ENCODE measurements around the gene ATAD3A.
"Not testable (repeated sequence)": the region's sequence is repeated elsewhere in the genome, so short reads cannot be mapped to it uniquely, and the experiment has no call there.

Gene ATAD3A

DNA sequence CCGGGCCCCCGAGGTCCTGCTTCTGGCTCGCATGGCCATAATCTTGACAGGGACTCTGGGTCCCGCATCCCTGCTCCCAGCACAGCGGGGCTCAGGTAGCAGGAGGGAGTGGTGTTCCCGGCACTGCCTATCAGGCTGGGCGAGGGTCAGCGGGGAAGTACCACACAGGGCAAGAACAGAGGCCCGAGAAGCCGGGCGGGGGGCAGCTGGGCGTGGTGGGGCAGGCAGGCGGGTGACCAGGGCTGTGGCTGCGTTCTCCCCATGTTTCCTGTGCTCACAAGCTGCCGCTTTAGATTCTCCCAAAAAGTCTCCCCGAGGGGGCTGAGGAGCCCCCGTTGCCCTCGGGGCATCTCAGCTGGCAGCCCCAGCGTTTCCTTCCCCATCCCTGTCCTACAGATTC, 22.1 kb upstream of the ATAD3A start:
- no peak for DNase-seq (ENCODE audit: low read depth)

DNA sequence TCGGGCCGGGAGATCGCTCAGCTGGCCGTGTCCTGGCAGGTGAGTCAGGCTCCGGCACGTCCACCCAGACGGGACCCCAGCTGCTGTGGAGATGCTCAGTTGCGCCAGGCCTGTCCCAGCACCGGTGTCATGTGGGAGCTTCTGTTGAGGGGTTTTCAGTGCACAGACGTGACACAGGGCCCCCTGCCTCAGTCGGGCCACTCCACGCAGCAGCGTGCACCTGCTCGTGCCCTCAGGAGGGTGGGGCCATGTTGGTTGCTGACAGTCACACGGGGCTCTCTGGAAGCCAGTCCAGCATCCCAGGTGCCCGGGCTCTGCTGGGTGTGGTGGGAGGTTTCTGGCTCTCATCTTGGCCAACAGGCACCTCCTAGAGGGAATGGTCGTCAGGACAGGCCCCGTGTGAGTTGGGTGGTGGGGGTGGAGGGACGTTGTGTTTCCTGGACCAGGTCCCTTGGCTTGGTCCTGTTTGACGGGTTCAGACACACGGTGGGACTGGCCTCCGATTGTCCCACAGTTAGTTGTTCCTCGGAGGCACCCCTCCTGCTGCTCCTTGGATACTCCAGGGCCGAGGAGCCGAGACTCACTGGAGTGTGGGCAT, 21.2 kb upstream of the ATAD3A start:
- DNase-seq (ENCODE audit: low read depth) = no peak

DNA sequence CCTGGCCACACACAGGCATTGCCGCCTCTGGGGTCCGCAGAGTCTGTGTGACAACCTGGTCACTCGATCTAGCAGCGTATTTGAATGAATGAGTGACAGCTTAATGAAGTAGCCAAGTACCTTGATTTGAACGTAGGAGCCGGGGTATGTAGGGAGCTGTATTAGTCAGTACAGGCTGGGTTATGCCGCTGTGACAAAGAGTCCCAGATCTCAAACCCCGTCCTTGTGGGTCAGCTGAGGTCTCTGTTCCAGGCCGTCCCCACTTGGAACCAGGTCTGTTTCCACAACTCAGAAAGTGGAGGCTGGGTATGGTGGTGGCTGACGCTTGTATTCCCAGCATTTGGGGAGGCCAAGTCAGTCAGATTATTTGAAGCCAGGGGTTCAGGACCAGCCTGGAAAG, 20.4 kb upstream of the ATAD3A start:
- DNase-seq (ENCODE audit: low read depth) = no peak

- not testable (repeated sequence) for DNase-seq (ENCODE audit: low read depth)
Observed at GRCh38 chr1:1494311-1494710, 17.7 kb upstream of the ATAD3A start.

GRCh38 chr1:1495461-1495975, 16.4 kb upstream of the ATAD3A start:
- not testable (repeated sequence) for DNase-seq (ENCODE audit: low read depth)

- DNase-seq (ENCODE audit: low read depth) = peak; percentile 35
Observed at GRCh38 chr1:1504777-1505365, 7.1 kb upstream of the ATAD3A start.

DNA sequence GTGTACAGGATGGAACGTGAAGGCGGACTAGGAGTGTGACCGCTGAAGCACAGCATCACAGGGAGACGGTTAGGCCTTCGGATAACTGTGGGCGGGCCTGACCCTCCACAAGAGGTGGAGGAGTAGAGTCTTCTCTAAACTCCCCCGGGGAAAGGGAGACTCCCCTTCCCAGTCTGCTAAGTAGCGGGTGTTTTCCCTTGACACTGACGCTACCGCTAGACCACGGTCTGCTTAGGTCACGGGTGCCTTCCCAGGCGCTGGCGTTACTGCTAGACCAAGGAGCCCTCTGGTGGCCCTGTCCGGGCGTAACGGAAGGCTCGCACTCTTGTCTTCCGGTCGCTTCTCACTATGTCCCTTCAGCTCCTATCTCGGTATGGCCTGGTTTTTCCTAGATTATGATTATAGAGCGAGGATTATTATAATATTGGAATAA, 6.6 kb upstream of the ATAD3A start:
- DNase-seq (ENCODE audit: low read depth) = not testable (repeated sequence)

GRCh38 chr1:1505801-1506200, 6.2 kb upstream of the ATAD3A start:
- not testable (repeated sequence) for DNase-seq (ENCODE audit: low read depth)

DNA sequence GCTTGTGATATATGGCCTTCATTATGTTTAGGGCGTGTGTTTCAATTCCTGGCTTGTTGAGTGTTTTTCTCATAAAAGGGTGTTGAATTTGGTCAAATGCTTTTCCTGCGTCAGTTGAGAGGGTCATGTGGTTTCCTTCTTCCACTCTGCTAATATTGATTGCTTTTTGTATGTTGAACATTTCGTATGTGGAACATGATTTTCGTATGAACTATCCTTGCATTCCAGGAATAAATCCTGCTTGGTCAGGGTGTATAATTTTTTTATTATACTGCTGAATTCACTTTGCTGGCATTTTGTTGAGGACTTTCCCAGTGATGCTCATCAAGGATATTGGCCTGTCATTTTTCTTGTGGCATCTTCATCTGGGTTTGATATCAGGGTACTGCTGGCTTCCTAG, 4.7 kb upstream of the ATAD3A start:
- DNase-seq (ENCODE audit: low read depth) = no peak

GRCh38 chr1:1508775-1509464, 3.0 kb upstream of the ATAD3A start:
- not testable (repeated sequence) for DNase-seq (ENCODE audit: low read depth)

DNA sequence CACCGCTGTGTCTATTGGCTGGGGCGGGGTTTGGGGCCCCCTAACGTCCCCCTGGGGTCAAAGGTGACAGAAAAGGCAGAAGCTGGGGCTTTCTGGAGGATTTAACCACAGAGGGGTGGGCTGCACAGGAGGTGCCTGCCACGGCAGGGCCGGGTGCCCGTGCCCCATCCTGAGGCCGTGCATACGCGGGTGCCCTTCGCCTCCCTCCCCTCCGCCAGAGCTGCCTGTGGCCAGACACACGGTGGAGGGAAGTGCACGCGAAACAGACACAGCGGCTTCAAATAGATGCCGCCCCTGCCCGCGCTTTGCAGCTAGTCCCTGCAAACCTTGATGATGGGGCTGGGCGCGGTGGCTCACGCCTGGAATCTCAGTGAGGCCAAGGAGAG, 2.5 kb upstream of the ATAD3A start:
- DNase-seq (ENCODE audit: low read depth) = not testable (repeated sequence)

DNA sequence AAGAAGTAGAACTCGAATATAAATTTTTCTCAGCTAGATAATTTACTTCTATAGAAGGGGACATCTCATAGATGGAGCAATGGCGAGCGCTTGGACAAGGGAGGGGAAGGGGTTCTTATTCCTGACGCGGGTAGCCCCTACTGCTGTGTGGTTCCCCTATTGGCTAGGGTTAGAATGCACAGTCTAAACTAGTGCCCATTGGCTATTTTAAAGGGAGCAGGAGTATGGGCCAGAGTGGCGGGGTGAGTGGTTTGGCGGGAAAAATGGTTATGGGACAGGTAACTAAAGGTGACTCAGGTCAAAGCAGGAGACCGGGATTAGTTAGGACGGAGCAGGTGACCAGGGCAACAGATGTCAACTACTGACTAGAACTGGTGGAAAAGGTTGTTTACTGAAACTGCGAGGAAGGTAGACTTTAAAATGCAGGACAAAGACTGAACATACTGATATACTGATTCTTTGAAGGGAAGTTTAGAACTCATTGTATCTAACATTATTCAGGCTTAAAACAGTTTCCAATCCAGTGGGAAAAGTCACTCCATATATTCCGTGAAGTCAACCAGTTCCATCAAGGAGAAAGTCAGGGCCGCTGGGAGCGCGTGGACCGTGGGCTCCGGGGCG, 940 bp upstream of the ATAD3A start:
- DNase-seq (ENCODE audit: low read depth) = no peak

GRCh38 chr1:1512425-1512824, 463 bp downstream of the ATAD3A start:
- not testable (repeated sequence) for DNase-seq (ENCODE audit: low read depth)

DNA sequence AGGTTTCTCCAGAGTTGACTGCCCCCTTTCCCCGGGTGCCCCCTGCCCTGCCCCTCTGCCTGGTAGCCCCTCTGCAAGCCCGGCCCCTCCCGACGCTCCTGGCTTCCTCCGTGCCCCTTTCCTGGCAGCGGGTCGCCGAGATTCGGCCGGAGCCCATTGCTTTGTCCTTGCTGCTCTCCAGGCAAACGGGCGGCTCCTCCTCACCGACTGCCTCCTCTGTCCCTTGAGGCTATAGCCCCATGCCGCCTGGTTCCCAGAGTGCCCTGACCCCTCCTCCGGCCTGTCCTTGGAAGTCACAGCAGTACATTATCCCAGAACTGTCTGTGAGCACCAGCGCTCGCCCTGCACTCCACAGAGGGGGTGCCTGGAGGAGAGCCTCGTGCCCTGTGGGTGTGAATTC, 1.7 kb downstream of the ATAD3A start:
- DNase-seq (ENCODE audit: low read depth) = not testable (repeated sequence)

DNA sequence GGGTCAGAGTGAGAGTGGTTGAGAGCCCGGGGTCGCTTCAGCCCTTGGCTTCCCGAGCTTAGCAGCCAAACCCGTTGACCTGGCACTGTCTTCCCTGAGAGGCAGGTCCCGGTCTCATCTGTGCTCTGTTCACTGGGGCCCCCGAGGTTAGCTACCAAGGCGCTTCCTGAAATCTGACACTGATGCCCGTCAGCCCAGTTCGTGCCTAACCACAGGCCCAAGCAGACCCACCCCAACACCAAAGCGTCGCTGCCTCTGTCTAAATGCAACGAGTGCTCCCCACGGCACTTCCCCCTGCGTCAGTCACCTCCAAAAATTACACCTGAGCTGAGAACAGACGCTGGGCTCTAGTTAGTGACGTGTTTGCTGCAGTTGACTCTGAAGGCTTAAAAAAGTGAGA, 2.4 kb downstream of the ATAD3A start:
- DNase-seq (ENCODE audit: low read depth) = not testable (repeated sequence)

DNA sequence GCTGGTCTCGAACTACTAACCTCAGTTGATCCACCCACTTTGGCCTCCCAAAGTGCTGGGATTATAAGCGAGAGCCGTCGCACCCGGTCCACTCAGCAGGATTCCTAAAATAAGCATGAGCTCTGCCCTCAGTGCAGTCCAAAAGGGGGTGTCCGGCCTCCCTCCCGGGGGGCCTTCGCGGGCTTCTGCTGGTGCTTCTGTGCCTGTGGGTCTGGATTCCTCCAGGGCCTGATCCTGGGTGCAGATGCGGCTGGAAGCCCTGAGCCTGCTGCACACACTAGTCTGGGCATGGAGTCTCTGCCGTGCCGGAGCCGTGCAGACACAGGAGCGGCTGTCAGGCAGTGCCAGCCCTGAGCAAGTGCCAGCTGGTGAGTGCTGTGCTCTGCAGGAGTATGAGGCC, 5.0 kb downstream of the ATAD3A start:
- not testable (repeated sequence) for DNase-seq (ENCODE audit: low read depth)

DNA sequence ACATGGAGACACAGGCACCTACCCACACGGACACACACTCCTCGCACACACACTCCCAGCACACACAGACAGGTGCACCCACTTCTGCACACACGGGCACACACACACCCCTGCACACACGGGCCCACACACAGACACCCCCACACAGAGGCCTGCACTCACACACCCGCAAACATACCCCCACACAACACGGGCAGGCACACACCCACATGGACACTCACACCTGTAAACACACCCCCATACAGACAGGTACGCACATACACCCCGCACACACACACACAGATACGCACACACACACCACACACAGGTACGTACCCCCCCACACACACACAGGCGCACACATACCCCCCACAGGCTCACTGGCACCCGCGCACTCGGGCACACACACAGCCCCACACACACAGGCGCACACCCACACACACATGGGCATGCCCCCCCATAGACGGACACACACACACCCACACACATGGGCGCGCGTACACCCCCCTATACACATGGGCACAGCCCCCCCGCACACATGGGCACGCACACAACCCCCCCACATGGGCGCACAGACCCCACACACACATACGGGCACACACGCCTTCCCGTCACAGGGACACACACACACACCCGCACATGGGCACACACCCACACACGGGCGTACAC, 6.1 kb downstream of the ATAD3A start:
- no peak for DNase-seq (ENCODE audit: low read depth)

DNA sequence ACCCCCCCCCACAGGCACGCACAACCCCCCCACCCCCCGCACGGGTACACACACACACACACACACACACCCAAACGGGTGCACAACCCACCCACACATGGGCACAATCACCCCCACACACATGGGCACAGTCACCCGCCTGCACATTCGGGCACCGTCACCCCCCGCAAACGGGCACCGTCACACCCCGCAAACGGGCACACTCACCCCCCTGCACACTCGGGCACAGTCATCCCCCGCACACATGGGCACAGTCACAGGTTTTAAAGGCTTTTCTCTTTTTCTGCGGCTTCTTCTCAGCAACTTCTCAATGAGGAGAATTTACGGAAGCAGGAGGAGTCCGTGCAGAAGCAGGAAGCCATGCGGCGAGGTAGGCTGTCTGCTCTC, 6.7 kb downstream of the ATAD3A start:
- DNase-seq (ENCODE audit: low read depth) = not testable (repeated sequence)

DNA sequence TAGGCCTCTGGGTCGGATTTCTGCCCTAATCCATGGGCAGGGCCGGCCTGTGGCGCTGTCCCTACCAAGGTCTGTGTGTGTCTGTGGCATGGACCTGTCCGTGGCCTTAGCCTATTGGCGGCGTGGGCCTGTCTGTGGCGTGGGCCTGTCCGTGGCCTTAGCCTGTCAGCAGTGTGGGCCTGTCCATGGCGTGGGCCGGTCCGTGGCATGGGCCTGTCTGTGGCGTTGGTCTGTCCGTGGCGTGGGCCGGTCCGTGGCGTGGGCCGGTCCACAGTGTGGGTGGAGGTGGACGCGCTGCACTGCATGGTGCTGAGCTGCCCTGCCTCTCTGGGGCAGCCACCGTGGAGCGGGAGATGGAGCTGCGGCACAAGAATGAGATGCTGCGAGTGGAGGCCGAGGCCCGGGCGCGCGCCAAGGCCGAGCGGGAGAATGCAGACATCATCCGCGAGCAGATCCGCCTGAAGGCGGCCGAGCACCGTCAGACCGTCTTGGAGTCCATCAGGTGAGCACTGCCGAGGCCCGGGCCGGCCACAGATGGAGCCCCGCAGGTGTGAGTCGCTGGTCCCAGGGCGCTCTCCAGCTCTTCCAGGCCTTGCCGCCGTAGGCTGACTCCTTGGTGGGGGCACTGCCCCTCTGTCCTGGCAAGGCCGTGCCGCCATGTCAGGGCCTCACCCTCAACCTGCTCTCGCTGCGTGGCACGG, 8.0 kb downstream of the ATAD3A start:
- DNase-seq (ENCODE audit: low read depth) = not testable (repeated sequence)

DNA sequence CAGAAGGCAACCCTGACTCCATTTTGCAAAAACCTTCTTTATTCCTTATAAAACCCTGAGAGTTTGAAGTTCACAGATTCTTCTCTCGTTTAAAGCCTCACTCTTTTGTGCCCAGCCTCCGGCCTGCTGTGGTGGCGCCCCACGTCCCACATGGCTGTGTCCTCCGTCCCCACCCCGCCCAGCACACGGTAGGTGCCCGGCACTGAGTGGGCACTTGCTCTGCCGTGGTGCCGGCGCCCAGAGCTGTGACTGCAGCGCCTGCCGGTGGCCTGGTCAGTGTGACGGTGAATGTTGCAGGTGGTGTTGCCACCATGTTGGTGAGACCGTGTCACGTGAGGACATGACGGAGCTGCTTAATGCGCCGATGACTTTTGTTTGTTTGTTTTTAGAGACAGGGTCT, 9.4 kb downstream of the ATAD3A start:
- DNase-seq (ENCODE audit: low read depth) = no peak

DNA sequence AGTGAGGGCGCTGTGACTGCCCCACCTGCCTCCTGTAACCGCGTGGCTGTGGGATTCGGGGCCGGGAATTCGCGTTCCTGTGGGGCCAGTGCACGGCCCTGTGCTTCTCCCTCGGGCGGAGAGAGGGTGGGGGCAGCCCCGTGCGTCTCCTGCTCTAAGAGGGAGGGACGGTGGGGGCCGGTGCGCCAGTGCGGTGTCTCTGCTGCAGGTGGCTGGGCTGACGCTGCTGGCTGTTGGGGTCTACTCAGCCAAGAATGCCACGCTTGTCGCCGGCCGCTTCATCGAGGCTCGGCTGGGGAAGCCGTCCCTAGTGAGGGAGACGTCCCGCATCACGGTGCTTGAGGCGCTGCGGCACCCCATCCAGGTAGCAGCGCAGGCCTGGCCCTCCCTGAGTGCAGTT, 10.6 kb downstream of the ATAD3A start:
- DNase-seq (ENCODE audit: low read depth) = not testable (repeated sequence)

DNA sequence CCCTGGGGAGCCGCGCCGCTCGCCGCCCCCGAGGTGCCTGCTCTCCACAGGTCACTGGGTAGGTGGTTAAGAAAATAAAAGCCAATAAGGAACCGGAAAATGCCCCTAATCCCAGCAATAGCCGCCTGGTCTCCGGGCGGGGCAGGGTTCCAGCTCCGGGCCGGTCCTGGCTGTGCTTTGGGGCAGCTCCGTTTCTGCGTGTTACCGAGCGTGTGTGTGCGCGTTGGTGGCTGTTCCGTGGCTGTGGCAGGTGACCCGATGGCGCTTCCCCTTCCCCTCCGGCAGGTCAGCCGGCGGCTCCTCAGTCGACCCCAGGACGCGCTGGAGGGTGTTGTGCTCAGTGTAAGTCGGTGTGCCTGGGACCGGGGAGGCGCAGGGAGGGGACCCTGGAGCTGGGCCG, 11.3 kb downstream of the ATAD3A start:
- DNase-seq (ENCODE audit: low read depth) = not testable (repeated sequence)

Data from activated T-helper 1 cell treated with Interleukin-2 at 50 U/mL for 16 hours (primary cell).